Lung (tissue), 12 donors: Measurements from ENCODE around the gene TYSND1. TPM values are rescaled to one million over a fixed set of nuclear protein-coding genes. Genes with fewer than 3 reads are reported as not detected.
A peak's percentile ranks its signal among the peaks of the same experiment; 100 is the strongest.

Source experiments
- ATAC-seq: fragments of 200-7000 bp; cut with Tn5 transposase; one replicate; pipeline ENCODE4 v1.9.1; 2020; ENCODE audit warnings: moderate number of reproducible peaks; ENCODE audit not compliant: insufficient read depth, low FRiP score
- DNase-seq, 3 donors: peaks; one replicate each; pipeline ENCODE4 v3.0.0-alpha.2; 2013 to 2017
- H3K27ac ChIP-seq, 2 donors: one replicate each; pipeline ENCODE4 v1.5.1; 2013; ENCODE audit warnings: mild to moderate bottlenecking in 2 of 2, moderate library complexity in 2 of 2, control low read depth in 1 of 2, inconsistent platforms in 1 of 2, low read depth in 1 of 2, low read length in 1 of 2
- H3K27me3 ChIP-seq, 3 donors: one replicate each; pipeline ENCODE4 v1.5.1; 2013; ENCODE audit warnings: low read length in 2 of 3; ENCODE audit not compliant: control insufficient read depth in 3 of 3, insufficient read depth in 3 of 3
- H3K36me3 ChIP-seq, 4 donors: one replicate each; pipeline ENCODE4 v1.5.1; 2013; ENCODE audit warnings: low read length in 4 of 4, mild to moderate bottlenecking in 1 of 4, moderate library complexity in 1 of 4; ENCODE audit not compliant: control insufficient read depth in 4 of 4, insufficient read depth in 4 of 4
- H3K4me1 ChIP-seq, 5 donors: one replicate each; pipeline ENCODE4 v1.5.1; 2013; ENCODE audit warnings: low read length in 5 of 5, mild to moderate bottlenecking in 2 of 5, moderate library complexity in 1 of 5; ENCODE audit not compliant: control insufficient read depth in 5 of 5, insufficient read depth in 5 of 5
- H3K4me3 ChIP-seq: one replicate; pipeline ENCODE4 v1.5.1; 2013; ENCODE audit warnings: mild to moderate bottlenecking, control low read depth, moderate library complexity
- H3K9ac ChIP-seq, 2 donors: one replicate each; pipeline ENCODE4 v1.5.1; 2013; ENCODE audit warnings: low read length in 2 of 2, control low read depth in 1 of 2; ENCODE audit not compliant: insufficient read depth in 1 of 2
- H3K9me3 ChIP-seq, 4 donors: one replicate each; pipeline ENCODE4 v1.5.1; 2013; ENCODE audit warnings: low read length in 3 of 4, mild to moderate bottlenecking in 1 of 4, moderate library complexity in 1 of 4; ENCODE audit not compliant: control insufficient read depth in 4 of 4, insufficient read depth in 3 of 4
- WGBS, 2 donors: extraction: QIAGEN DNeasy Blood & Tissue Kit; methylation state at CpG; one replicate each; pipeline ENCODE4 v1.1.7; 2013; 5-methylcytosine and 5-hydroxymethylcytosine counted together
- polyA plus RNA-seq, 2 donors: library from polyadenylated mRNA; stranded (reverse); fragments of 200-250 nt; gene quantifications; one replicate each; pipeline ENCODE4 v1.2.1, GENCODE V29; 2013
- total RNA-seq, 2 donors: library from RNA; depleted of rRNA in 1 of 2; stranded (reverse); fragments of >200 nt in 1 of 2; gene quantifications; one replicate each; pipeline ENCODE4 v1.2.1, GENCODE V29; 2014 to 2021
- TF ChIP-seq, protein P1 (sequence below): IDR thresholded peaks from 2 replicates; pipeline ENCODE4 v1.5.1; 2012; ENCODE audit warnings: mild to moderate bottlenecking; ENCODE audit errors: control extremely low read depth, extremely low read depth
- donor health status: control.
- donor health status: control.
- donor health status: Bipolar disorder and iron deficiency.
- donor health status: healthy.
- donor health status: DM: yes; HTN: yes; CAD: no.

Gene TYSND1
- total and polyA plus RNA-seq, 4 donors = 7.5 to 14.9 (median 9.9) TPM

DNA sequence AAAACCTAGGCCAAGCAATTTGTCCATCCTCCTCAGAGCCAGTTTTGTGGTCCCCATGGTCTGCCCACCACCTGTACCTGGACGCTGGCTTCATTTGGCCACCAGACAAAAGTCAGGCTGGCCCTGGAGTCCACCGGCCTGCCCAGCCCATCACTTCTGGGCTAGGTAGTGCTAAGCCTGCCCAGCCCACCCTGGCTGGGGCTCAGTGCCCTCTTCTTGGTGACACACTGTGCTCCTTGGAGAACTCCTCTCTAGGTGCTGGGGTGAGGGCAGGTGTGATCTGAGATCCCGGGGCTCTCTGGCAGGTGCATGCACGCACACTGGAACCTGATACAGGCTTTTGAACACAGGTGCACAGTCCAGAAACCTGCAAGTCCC, 15.0 kb downstream of the TYSND1 start:
- no peak for ATAC-seq

DNA sequence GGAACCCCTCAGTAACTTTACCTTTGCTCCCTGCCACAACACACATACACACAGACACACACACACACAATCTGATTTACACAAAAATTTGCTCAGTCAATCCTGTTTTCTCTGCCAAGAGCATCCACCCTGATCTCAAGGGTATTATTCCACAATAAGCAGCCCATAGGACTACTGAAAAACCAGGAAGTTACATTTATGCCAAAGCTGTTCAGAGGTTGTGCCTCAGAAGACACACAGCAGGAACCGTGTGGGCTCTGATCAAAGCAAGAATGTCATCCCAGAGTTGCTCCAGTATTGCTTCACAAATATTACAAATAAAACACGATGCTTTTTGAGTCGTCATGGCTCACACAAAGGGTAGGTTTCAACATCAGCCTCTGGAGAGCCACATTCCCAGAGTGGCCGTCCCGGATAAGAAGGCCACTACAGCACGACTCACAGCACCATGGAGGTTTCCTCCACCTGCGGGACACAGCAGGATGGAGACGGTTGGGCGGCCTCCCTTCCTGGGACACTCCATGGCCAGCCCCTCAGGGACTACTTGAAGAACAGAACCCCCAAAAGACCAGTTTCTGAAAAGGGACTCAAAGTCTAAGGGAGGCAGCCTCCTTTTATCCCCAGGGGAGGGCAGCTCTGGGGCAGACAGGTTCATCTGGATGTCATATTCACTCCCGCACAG, 15.5 kb downstream of the TYSND1 start:
- H3K4me1 ChIP-seq = peaks cover 0 to 9% (median 4%) of the 10 kb centered on the region in 5 donors
- ATAC-seq (no peak), DNase-seq (no peak)
- peak overlapping the region; percentile 21 to 84 for H3K27ac ChIP-seq
- H3K4me3 ChIP-seq = no peak overlapping the region
- H3K9me3 ChIP-seq = no peaks in the 10 kb centered on the region
- H3K9ac ChIP-seq = no peak overlapping the region
- no peaks in the 10 kb centered on the region for H3K36me3 ChIP-seq
- 67 to 79% methylated on average over 10 of the region's 10 CpGs for WGBS, 2 donors
- no peaks in the 10 kb centered on the region for H3K27me3 ChIP-seq
- TF ChIP-seq, protein P1, sequence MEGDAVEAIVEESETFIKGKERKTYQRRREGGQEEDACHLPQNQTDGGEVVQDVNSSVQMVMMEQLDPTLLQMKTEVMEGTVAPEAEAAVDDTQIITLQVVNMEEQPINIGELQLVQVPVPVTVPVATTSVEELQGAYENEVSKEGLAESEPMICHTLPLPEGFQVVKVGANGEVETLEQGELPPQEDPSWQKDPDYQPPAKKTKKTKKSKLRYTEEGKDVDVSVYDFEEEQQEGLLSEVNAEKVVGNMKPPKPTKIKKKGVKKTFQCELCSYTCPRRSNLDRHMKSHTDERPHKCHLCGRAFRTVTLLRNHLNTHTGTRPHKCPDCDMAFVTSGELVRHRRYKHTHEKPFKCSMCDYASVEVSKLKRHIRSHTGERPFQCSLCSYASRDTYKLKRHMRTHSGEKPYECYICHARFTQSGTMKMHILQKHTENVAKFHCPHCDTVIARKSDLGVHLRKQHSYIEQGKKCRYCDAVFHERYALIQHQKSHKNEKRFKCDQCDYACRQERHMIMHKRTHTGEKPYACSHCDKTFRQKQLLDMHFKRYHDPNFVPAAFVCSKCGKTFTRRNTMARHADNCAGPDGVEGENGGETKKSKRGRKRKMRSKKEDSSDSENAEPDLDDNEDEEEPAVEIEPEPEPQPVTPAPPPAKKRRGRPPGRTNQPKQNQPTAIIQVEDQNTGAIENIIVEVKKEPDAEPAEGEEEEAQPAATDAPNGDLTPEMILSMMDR = no peak

More for the DNA sequence above, 15.0 kb downstream of the TYSND1 start:
- Histone ChIP-seq H3K4me1 (peaks cover 0 to 9% (median 4%) of the 10 kb centered on the region in 5 donors), H3K27me3 (no peaks in the 10 kb centered on the region), H3K9me3 (no peaks in the 10 kb centered on the region), H3K9ac (no peak overlapping the region), H3K36me3 (no peaks in the 10 kb centered on the region), H3K4me3 (peak overlapping the region; percentile 17), H3K27ac (peak overlapping the region; percentile 21 to 84)
- 92 to 97% methylated on average over 4 of the region's 4 CpGs for WGBS, 2 donors
- DNase-seq = no peak
- TF ChIP-seq, protein P1 = no peak

DNA sequence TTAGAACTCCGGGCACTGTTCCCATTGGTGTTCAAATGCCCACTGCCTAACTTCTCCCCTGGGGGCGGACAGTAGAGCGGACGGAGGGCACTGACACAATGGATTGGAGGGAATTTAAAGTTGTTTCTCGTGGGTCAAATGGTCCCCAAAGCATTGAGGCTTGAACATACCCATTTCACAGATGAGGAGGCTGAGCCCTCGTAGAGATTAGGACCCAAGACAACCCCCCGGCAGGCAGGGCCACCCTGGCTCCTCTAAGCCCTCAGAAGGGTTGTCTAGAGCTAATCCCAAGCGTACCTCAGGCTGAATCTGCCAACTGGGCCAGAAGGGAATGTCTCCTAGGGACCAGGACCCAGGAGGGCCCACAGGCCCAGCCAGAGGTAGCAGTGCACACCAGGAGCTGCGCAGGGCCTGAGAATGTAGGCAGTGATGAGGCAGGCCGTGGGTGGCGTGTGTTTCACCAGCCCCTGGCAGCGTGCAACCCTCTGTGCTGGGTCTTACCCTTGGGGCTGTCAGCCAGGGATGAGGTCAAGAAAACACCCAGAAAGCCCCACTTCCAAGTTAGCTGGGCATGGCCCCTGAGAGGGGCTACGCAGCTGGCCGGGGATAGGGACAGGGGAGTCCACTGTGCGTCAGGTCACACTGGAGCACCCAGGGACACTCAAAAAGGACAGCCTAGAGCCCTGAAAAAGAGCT, 19.7 kb downstream of the TYSND1 start:
- H3K9me3 ChIP-seq = no peaks in the 10 kb centered on the region
- TF ChIP-seq, protein P1 = no peak
- DNase-seq (no peak), ATAC-seq (no peak)
- no peak overlapping the region for H3K27ac ChIP-seq
- peaks cover 0 to 5% (median 0%) of the 10 kb centered on the region in 5 donors for H3K4me1 ChIP-seq
- H3K4me3 ChIP-seq = no peak overlapping the region
- no peak overlapping the region for H3K9ac ChIP-seq
- no peaks in the 10 kb centered on the region for H3K27me3 ChIP-seq
- 95 to 97% methylated on average over 15 of the region's 15 CpGs for WGBS, 2 donors
- H3K36me3 ChIP-seq = peaks cover 0 to 5% (median 0%) of the 10 kb centered on the region in 4 donors
